LNCAP (cell line): ENCODE results near the gene SHROOM2.

Source experiments
- TF ChIP-seq, protein P1 (sequence below): fragments of 450-650 bp; IDR thresholded peaks from 2 replicates; pipeline ENCODE4 v1.5.1; 2017; ENCODE audit warnings: mild to moderate bottlenecking

The SHROOM2 gene

DNA sequence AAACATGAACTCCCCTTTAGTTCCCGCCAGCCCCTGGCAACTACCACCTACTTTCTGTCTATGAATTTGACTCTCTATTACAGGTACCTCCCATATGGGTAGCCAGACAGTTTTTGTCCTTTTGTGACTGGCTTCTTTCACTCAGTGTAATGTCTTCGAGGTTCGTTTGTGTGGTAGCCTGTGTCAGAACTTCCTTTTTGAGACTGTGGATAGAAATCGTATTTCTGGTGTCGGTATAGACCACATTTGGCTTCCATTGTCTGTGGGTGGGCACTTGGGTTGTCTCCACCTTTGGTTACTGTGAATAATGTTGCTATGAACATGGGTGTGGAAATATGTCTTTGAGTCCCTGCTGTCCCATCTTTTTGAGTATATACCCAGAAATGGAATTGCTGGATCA, 175.5 kb downstream of the SHROOM2 start:
- TF ChIP-seq, protein P1, sequence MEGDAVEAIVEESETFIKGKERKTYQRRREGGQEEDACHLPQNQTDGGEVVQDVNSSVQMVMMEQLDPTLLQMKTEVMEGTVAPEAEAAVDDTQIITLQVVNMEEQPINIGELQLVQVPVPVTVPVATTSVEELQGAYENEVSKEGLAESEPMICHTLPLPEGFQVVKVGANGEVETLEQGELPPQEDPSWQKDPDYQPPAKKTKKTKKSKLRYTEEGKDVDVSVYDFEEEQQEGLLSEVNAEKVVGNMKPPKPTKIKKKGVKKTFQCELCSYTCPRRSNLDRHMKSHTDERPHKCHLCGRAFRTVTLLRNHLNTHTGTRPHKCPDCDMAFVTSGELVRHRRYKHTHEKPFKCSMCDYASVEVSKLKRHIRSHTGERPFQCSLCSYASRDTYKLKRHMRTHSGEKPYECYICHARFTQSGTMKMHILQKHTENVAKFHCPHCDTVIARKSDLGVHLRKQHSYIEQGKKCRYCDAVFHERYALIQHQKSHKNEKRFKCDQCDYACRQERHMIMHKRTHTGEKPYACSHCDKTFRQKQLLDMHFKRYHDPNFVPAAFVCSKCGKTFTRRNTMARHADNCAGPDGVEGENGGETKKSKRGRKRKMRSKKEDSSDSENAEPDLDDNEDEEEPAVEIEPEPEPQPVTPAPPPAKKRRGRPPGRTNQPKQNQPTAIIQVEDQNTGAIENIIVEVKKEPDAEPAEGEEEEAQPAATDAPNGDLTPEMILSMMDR: no peak

DNA sequence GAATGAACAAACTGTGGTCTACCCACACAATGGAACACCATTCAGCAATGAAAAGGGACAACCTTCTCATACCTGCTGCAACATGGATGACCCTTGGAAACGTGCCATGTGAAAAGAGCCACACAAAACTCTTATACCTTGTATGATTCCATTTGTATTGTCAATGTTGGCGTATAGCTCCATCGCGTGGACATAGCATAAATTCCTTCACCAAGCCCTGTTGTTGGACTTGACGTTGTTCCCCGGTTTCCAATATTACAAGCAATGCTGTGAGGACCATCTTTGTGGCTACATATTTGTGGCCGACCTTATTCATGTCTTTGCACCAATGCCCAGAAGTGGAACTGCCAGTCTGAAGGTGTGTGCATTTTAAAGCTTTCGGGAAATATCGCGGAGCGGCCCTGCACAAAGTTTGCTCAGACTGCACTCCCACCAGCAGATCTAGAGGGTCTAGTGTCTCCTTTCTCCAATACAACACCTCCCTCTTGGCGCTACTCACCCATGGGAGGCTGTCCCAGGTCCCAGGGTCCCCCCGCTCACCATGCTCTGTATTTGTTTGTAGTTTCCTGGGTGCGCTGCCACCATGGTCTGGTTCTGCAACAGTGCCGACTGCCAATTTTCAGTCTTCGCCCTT, 180.7 kb downstream of the SHROOM2 start, which contains the start of gene CLDN34:
Gene CLDN34, plus strand, starts transcription at position 584 of the 634 bp plus-strand sequence. Its CDS starts 0 bp downstream, at position 584.
- TF ChIP-seq, protein P1: no peak

DNA sequence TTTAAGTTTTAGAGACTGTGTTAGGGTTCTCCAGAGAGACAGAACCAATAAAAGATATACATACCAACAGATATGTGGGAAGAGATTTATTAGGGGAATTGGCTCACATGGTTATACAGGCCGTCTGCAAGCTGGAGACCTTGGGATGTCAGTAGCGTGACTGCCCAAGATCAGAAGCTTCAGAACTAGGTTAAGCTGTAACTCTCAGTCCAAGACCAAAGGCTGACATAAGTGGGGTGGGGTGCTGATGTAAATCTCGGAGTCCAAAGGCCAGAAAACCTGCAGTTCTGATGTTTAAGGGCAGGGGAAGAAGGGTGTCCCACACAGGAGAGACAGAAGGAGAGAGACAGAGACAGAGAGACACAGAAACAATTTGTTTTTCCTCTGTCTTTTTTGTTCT, 191.4 kb downstream of the SHROOM2 start:
- TF ChIP-seq, protein P1: no peak

DNA sequence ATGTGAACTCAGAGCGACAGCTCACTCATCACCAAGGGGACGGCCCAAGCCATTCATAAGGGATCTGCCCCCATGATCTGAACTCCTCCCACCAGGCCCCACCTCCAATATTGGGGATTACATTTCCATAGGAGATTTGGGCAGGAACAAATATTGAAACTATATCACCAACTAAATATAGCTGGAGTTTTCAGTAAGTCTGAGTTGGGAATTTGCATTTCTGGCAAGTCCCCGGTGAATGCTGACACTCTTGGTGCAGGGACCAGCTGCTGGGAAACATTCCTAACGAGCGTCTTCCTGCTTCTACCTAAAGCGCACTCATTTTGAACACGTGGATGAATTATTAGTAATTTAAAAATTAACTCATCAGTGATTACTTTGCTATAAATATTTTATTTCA, 194.2 kb downstream of the SHROOM2 start:
- TF ChIP-seq, protein P1: no peak

DNA sequence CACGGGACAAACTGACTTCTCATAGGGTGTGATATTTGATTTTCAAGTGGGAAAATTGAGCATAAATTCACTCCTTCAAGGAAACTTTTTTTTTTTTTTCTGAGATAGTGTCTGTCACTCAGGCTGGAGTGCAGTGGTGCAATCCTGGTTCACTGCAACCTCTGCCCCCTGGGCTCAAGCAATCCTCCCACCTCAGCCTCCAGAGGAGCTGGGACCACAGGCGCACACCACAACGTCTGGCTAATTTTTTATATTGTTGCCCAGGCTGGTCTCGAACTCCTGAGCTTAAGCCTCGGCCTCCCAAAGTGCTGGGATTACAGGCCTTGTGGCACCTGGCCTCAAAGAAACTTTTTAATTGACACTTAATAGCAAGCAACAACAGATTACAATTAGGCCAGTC, 194.7 kb downstream of the SHROOM2 start:
- TF ChIP-seq, protein P1: no peak

DNA sequence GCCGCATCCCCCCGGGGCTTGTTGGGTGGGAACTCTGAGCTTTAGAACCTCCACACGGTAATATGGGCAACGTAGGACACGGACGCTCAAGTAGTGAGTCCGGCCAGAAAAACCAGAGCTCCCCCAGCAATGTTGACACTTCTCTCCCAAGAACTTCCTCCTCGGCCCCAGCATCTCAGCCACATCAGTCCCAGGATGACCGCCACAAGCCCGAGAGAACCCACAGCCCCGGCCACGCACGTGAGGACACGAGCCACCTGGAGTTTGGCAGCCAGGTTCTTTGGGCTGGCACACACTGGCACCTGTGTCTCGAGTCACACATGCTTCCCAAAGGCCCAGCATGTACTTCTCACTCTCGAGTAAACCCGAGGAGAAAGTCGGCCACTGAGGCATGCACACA, 197.2 kb downstream of the SHROOM2 start:
- TF ChIP-seq, protein P1: no peak

DNA sequence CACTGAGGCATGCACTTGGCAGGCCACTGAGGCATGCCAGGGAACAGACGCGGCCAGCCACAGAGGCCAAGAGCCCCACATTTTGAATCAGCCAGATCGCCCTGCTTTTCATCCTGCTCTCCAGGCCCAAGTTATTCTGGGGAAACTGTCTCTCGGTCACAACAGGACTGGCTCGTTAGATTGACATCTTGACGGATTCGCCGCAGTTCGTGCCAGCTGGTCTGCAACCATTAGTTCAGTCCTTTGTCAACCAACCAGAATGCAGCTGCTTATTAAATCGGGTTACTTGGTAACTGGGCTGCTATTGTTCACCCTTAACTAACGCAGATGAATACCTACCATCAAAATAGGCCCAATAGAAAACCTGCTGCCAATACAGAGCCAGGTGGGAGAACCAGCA, 197.6 kb downstream of the SHROOM2 start:
- TF ChIP-seq, protein P1: no peak

DNA sequence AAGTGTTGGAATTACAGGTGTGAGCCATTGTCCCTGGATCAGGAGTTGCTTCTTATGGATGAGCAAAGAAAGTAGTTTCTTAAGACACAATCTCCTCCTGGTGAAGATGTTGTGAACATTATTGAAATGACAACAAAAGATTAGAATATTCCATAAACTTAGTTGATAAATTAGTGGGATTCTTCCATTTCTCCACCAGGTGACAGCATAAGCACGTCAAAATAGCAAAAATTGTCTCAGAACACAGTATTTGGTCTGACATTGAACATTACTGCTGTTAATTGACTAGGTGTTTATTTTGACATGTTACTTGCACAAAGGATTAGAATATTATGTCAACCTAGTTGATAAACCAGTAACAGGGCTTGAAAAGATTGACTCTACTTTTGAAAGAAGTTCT, 202.5 kb downstream of the SHROOM2 start:
- TF ChIP-seq, protein P1: peak; percentile 58
